Mucosa of stomach (tissue), 1 donor: Measurements from ENCODE around the gene RPP14.
"Not testable (repeated sequence)": the region's sequence is repeated elsewhere in the genome, so short reads cannot be mapped to it uniquely, and the experiment has no call there.

Experiments
- H3K27me3 ChIP-seq: one replicate; pipeline ENCODE4 v1.7.0; 2013; ENCODE audit warnings: mild to moderate bottlenecking, low read length; ENCODE audit not compliant: control insufficient read depth, insufficient read depth
- H3K36me3 ChIP-seq: one replicate; pipeline ENCODE4 v1.7.0; 2013; ENCODE audit warnings: low read length; ENCODE audit not compliant: control insufficient read depth, insufficient read depth
- H3K4me1 ChIP-seq: one replicate; pipeline ENCODE4 v1.7.0; 2013; ENCODE audit warnings: mild to moderate bottlenecking, low read length; ENCODE audit not compliant: control insufficient read depth, insufficient read depth
- H3K4me3 ChIP-seq: one replicate; pipeline ENCODE4 v1.7.0; 2013; ENCODE audit warnings: low read length
- H3K9ac ChIP-seq: one replicate; pipeline ENCODE4 v1.7.0; 2013; ENCODE audit warnings: mild to moderate bottlenecking, low read length, moderate library complexity
- H3K9me3 ChIP-seq: one replicate; pipeline ENCODE4 v1.7.0; 2013; ENCODE audit warnings: mild to moderate bottlenecking, low read length, moderate library complexity; ENCODE audit not compliant: control insufficient read depth
- donor health status: Pancreatic carcinoma.

The RPP14 gene

GRCh38 chr3:58272891-58273290, 33.2 kb upstream of the RPP14 start:
- no peaks in the 10 kb centered on the region for H3K9me3 ChIP-seq
- peaks cover 4% of the 10 kb centered on the region for H3K36me3 ChIP-seq
- H3K9ac ChIP-seq: no peak overlapping the region
- H3K27me3 ChIP-seq: no peaks in the 10 kb centered on the region
- no peak overlapping the region for H3K4me3 ChIP-seq
- no peaks in the 10 kb centered on the region for H3K4me1 ChIP-seq

- not testable (repeated sequence) for H3K9ac ChIP-seq, H3K4me3 ChIP-seq, H3K36me3 ChIP-seq, H3K27me3 ChIP-seq, H3K4me1 ChIP-seq, H3K9me3 ChIP-seq
Measured at GRCh38 chr3:58273362-58273761, 32.7 kb upstream of the RPP14 start.

GRCh38 chr3:58274027-58274614, 31.9 kb upstream of the RPP14 start:
- no peaks in the 10 kb centered on the region for H3K4me1 ChIP-seq
- no peak overlapping the region for H3K9ac ChIP-seq
- no peaks in the 10 kb centered on the region for H3K9me3 ChIP-seq
- H3K27me3 ChIP-seq: no peaks in the 10 kb centered on the region
- H3K4me3 ChIP-seq: no peak overlapping the region
- peaks cover 4% of the 10 kb centered on the region for H3K36me3 ChIP-seq

- H3K9ac ChIP-seq: no peak overlapping the region
- H3K9me3 ChIP-seq: no peaks in the 10 kb centered on the region
- no peaks in the 10 kb centered on the region for H3K27me3 ChIP-seq
- H3K4me3 ChIP-seq: no peak overlapping the region
- H3K4me1 ChIP-seq: no peaks in the 10 kb centered on the region
- peaks cover 4% of the 10 kb centered on the region for H3K36me3 ChIP-seq
Measured at GRCh38 chr3:58281069-58281468, 25.0 kb upstream of the RPP14 start.

GRCh38 chr3:58285334-58285733, 20.7 kb upstream of the RPP14 start:
- H3K4me1 ChIP-seq: no peaks in the 10 kb centered on the region
- no peaks in the 10 kb centered on the region for H3K27me3 ChIP-seq
- no peak overlapping the region for H3K9ac ChIP-seq
- H3K4me3 ChIP-seq: no peak overlapping the region
- H3K9me3 ChIP-seq: no peaks in the 10 kb centered on the region
- H3K36me3 ChIP-seq: peaks cover 4% of the 10 kb centered on the region

GRCh38 chr3:58287354-58287753, 18.7 kb upstream of the RPP14 start:
- H3K9ac ChIP-seq: no peak overlapping the region
- no peaks in the 10 kb centered on the region for H3K9me3 ChIP-seq

GRCh38 chr3:58288011-58288728, 17.9 kb upstream of the RPP14 start:
- Histone ChIP-seq H3K27me3 (no peaks in the 10 kb centered on the region), H3K4me1 (no peaks in the 10 kb centered on the region), H3K4me3 (no peak overlapping the region), H3K9ac (no peak overlapping the region), H3K36me3 (peaks cover 4% of the 10 kb centered on the region), H3K9me3 (no peaks in the 10 kb centered on the region)

More at GRCh38 chr3:58287354-58287753, 18.7 kb upstream of the RPP14 start:
- Histone ChIP-seq H3K4me3 (no peak overlapping the region), H3K4me1 (no peaks in the 10 kb centered on the region), H3K27me3 (no peaks in the 10 kb centered on the region), H3K36me3 (peaks cover 4% of the 10 kb centered on the region)

- H3K9me3 ChIP-seq, H3K27me3 ChIP-seq, H3K4me1 ChIP-seq, H3K9ac ChIP-seq, H3K36me3 ChIP-seq, H3K4me3 ChIP-seq: not testable (repeated sequence)
Measured at GRCh38 chr3:58288964-58289613, 17.0 kb upstream of the RPP14 start.

GRCh38 chr3:58290446-58290845, 15.6 kb upstream of the RPP14 start:
- not testable (repeated sequence) for H3K9ac ChIP-seq, H3K4me1 ChIP-seq, H3K4me3 ChIP-seq

GRCh38 chr3:58291671-58292338, 14.2 kb upstream of the RPP14 start:
- no peak overlapping the region for H3K4me3 ChIP-seq
- H3K9ac ChIP-seq: no peak overlapping the region
- no peaks in the 10 kb centered on the region for H3K36me3 ChIP-seq
- no peaks in the 10 kb centered on the region for H3K9me3 ChIP-seq
- H3K4me1 ChIP-seq: no peaks in the 10 kb centered on the region
- H3K27me3 ChIP-seq: no peaks in the 10 kb centered on the region

More at GRCh38 chr3:58290446-58290845, 15.6 kb upstream of the RPP14 start:
- not testable (repeated sequence) for H3K36me3 ChIP-seq, H3K9me3 ChIP-seq, H3K27me3 ChIP-seq

GRCh38 chr3:58292866-58293265, 13.2 kb upstream of the RPP14 start:
- no peaks in the 10 kb centered on the region for H3K36me3 ChIP-seq
- H3K4me1 ChIP-seq: no peaks in the 10 kb centered on the region
- H3K9me3 ChIP-seq: no peaks in the 10 kb centered on the region
- no peaks in the 10 kb centered on the region for H3K27me3 ChIP-seq
- no peak overlapping the region for H3K9ac ChIP-seq
- no peak overlapping the region for H3K4me3 ChIP-seq

- Histone ChIP-seq H3K4me1 (no peaks in the 10 kb centered on the region), H3K36me3 (no peaks in the 10 kb centered on the region), H3K4me3 (no peak overlapping the region), H3K27me3 (no peaks in the 10 kb centered on the region), H3K9ac (no peak overlapping the region), H3K9me3 (no peaks in the 10 kb centered on the region)
Measured at GRCh38 chr3:58293516-58293915, 12.5 kb upstream of the RPP14 start.
